Cardiac muscle cell (in vitro differentiated cells and primary cell): ENCODE data around the gene CD79A. TPM values are rescaled to one million over a fixed set of nuclear protein-coding genes. Genes with fewer than 3 reads are reported as not detected.
"Not testable (repeated sequence)": the region's sequence is repeated elsewhere in the genome, so short reads cannot be mapped to it uniquely, and the experiment has no call there.

ENCODE experiments used
- DNase-seq, 2 donors: peaks; one replicate each; pipeline versions ENCODE4 v3.0.0 to v3.0.0-alpha.2; 2010 to 2017; ENCODE audit warnings: low read depth in 1 of 2, low spot score in 1 of 2
- H3K27ac ChIP-seq: fragments of 200-600 bp; sonication (generic); 2 replicates; pipeline ENCODE4 v1.5.1; 2016
- H3K27me3 ChIP-seq: fragments of 200-600 bp; sonication (generic); 2 replicates; pipeline ENCODE4 v1.6.0; 2016; ENCODE audit warnings: control low read depth
- H3K36me3 ChIP-seq: fragments of 200-600 bp; sonication (generic); 2 replicates; pipeline ENCODE4 v1.5.1; 2016; ENCODE audit warnings: control low read depth
- H3K4me1 ChIP-seq: fragments of 200-600 bp; sonication (generic); 2 replicates; pipeline ENCODE4 v1.8.1; 2017; ENCODE audit warnings: low read depth, mild to moderate bottlenecking, mixed run types
- H3K4me3 ChIP-seq: fragments of 200-600 bp; sonication (generic); 2 replicates; pipeline ENCODE4 v1.5.1; 2016; ENCODE audit warnings: mild to moderate bottlenecking
- H3K9me3 ChIP-seq: fragments of 200-600 bp; sonication (generic); 2 replicates; pipeline ENCODE4 v1.5.1; 2017; ENCODE audit warnings: low read depth, mild to moderate bottlenecking, control low read depth
- CTCF ChIP-seq: IDR thresholded peaks from 2 replicates; pipeline ENCODE4 v1.5.1; 2012; ENCODE audit warnings: low read depth, mild to moderate bottlenecking, low read length
- polyA plus RNA-seq: library from polyadenylated mRNA; unstranded; fragments of >200 nt; fragmentation: Nextera tagmentation; extraction: Ambion mirVana; gene quantifications from 2 replicates; pipeline ENCODE4 v1.2.1, GENCODE V29; 2016
- total RNA-seq: library from RNA; depleted of rRNA; stranded (reverse); fragments of >200 nt; gene quantifications from 2 replicates; pipeline ENCODE4 v1.2.3, GENCODE V29; 2016

The CD79A gene
- total and polyA plus RNA-seq, 2 experiments from 2014 or later, result 0.24 TPM; not detected in 1

- Histone ChIP-seq H3K27ac (peak overlapping the region; percentile 48), H3K4me1 (no peaks in the 10 kb centered on the region), H3K4me3 (no peak overlapping the region), H3K36me3 (peaks cover 41% of the 10 kb centered on the region), H3K27me3 (no peaks in the 10 kb centered on the region), H3K9me3 (no peaks in the 10 kb centered on the region)
- no peak for DNase-seq
- no peak for TF ChIP-seq CTCF
Measured at GRCh38 chr19:41869374-41869955, 7.6 kb upstream of the CD79A start.

GRCh38 chr19:41870401-41870873 is 6.6 kb upstream of the CD79A start:
- Histone ChIP-seq H3K4me3 (no peak overlapping the region), H3K9me3 (no peaks in the 10 kb centered on the region), H3K36me3 (peaks cover 31% of the 10 kb centered on the region), H3K27me3 (no peaks in the 10 kb centered on the region), H3K4me1 (no peaks in the 10 kb centered on the region), H3K27ac (peak overlapping the region; percentile 48)
- peak in 1 of 2 donors; percentile 60 for DNase-seq
- TF ChIP-seq CTCF, result no peak

GRCh38 chr19:41871573-41872383 is 5.3 kb upstream of the CD79A start:
- Histone ChIP-seq H3K9me3 (no peaks in the 10 kb centered on the region), H3K4me3 (no peak overlapping the region), H3K27me3 (no peaks in the 10 kb centered on the region), H3K4me1 (no peaks in the 10 kb centered on the region), H3K36me3 (peaks cover 24% of the 10 kb centered on the region), H3K27ac (peak overlapping the region; percentile 29)
- TF ChIP-seq CTCF, result no peak
- peak in 1 of 2 donors; percentile 12 for DNase-seq

GRCh38 chr19:41872384-41872774 is 4.7 kb upstream of the CD79A start:
- DNase-seq, result no peak
- H3K27me3 ChIP-seq, result no peaks in the 10 kb centered on the region
- no peak overlapping the region for H3K4me3 ChIP-seq
- peaks cover 24% of the 10 kb centered on the region for H3K36me3 ChIP-seq
- H3K4me1 ChIP-seq, result no peaks in the 10 kb centered on the region
- no peak for TF ChIP-seq CTCF
- H3K27ac ChIP-seq, result peak overlapping the region; percentile 29
- H3K9me3 ChIP-seq, result no peaks in the 10 kb centered on the region

GRCh38 chr19:41872775-41873647 is 4.1 kb upstream of the CD79A start:
- no peaks in the 10 kb centered on the region for H3K27me3 ChIP-seq
- H3K4me3 ChIP-seq, result no peak overlapping the region
- H3K27ac ChIP-seq, result peak overlapping the region; percentile 29
- peak; percentile 71 to 76 for DNase-seq
- peak; percentile 83 for TF ChIP-seq CTCF
- peaks cover 20% of the 10 kb centered on the region for H3K36me3 ChIP-seq
- H3K9me3 ChIP-seq, result no peaks in the 10 kb centered on the region
- H3K4me1 ChIP-seq, result no peaks in the 10 kb centered on the region

GRCh38 chr19:41875973-41876372 is 1.1 kb upstream of the CD79A start:
- H3K9me3 ChIP-seq, H3K36me3 ChIP-seq, H3K4me1 ChIP-seq, DNase-seq, H3K4me3 ChIP-seq, H3K27me3 ChIP-seq, H3K27ac ChIP-seq: not testable (repeated sequence)
